Keratinocyte (primary cell): ENCODE measurements around the gene SLC9A7.

Source experiments
- CTCF ChIP-seq, 3 experiments: IDR thresholded peaks in 1 of 3; conservative IDR thresholded peaks in 1 of 3; optimal IDR thresholded peaks in 1 of 3; 2 replicates in 2 of 3; 3 replicates in 1 of 3; pipeline versions ENCODE3 to v1.5.1; 2011; ENCODE audit warnings: low read length in 3 of 3, mild to moderate bottlenecking in 3 of 3, moderate library complexity in 2 of 3, control low read depth in 1 of 3, inconsistent platforms in 1 of 3; ENCODE audit not compliant: insufficient read depth in 2 of 3; ENCODE audit errors: extremely low read depth in 1 of 3
- EZH2 ChIP-seq: IDR thresholded peaks from one replicate; pipeline ENCODE4 v1.6.1; 2012; ENCODE audit warnings: inconsistent platforms, mild to moderate bottlenecking, low read length, moderate library complexity

- TF ChIP-seq EZH2 (no peak), CTCF (optimal IDR thresholded peaks at IDR 0.05 in 1 of 3, IDR thresholded peaks at IDR 0.05 in 1 of 3, conservative IDR thresholded peaks at IDR 0.05 in 1 of 3; ENCODE audit: extremely low read depth in 1 of 3, insufficient read depth in 2 of 3, low read length in 3 of 3) (no peak)
These were observed 36.0 kb downstream of the SLC9A7 start for GRCh38 chrX:46722742-46723568.
